Retinal pigment epithelial cell (primary cell): Measurements from ENCODE around the gene MS4A3.
"Not testable (repeated sequence)": the region's sequence is repeated elsewhere in the genome, so short reads cannot be mapped to it uniquely, and the experiment has no call there.

Experiments
- DNase-seq: peaks from one replicate; pipeline ENCODE4 v3.0.0-alpha.2; 2010; ENCODE audit warnings: low read depth
- H3K4me3 ChIP-seq: 2 replicates; pipeline ENCODE4 v1.5.1; 2011; ENCODE audit warnings: mild to moderate bottlenecking, low read length, control low read depth, moderate library complexity
- TF ChIP-seq, protein P1 (sequence below): conservative IDR thresholded peaks from 2 replicates; pipeline ENCODE4 v1.5.1; 2011; ENCODE audit warnings: low read depth, low read length, control low read depth, inconsistent platforms

MS4A3 gene

DNA sequence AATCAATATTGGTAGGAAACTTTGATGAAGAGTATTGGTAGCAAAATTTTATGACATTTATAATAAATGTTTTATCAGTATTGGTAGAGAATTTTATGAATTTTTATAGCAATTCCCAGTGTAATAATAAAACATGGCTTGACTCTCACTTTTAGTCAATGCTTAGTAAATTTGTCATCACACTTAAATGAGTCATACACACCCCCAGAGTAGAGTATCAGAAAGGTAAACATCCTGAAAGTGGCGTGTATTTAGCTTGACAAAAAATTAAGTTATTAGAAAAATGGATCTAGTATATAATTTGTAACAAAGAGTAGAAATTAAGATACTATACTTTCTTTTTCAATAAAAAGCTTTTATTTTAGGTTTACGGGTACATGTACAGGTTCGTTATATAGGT is 2.6 kb downstream of the MS4A3 start:
- DNase-seq: no peak
- TF ChIP-seq, protein P1, sequence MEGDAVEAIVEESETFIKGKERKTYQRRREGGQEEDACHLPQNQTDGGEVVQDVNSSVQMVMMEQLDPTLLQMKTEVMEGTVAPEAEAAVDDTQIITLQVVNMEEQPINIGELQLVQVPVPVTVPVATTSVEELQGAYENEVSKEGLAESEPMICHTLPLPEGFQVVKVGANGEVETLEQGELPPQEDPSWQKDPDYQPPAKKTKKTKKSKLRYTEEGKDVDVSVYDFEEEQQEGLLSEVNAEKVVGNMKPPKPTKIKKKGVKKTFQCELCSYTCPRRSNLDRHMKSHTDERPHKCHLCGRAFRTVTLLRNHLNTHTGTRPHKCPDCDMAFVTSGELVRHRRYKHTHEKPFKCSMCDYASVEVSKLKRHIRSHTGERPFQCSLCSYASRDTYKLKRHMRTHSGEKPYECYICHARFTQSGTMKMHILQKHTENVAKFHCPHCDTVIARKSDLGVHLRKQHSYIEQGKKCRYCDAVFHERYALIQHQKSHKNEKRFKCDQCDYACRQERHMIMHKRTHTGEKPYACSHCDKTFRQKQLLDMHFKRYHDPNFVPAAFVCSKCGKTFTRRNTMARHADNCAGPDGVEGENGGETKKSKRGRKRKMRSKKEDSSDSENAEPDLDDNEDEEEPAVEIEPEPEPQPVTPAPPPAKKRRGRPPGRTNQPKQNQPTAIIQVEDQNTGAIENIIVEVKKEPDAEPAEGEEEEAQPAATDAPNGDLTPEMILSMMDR: no peak
- no peak overlapping the region for H3K4me3 ChIP-seq

DNA sequence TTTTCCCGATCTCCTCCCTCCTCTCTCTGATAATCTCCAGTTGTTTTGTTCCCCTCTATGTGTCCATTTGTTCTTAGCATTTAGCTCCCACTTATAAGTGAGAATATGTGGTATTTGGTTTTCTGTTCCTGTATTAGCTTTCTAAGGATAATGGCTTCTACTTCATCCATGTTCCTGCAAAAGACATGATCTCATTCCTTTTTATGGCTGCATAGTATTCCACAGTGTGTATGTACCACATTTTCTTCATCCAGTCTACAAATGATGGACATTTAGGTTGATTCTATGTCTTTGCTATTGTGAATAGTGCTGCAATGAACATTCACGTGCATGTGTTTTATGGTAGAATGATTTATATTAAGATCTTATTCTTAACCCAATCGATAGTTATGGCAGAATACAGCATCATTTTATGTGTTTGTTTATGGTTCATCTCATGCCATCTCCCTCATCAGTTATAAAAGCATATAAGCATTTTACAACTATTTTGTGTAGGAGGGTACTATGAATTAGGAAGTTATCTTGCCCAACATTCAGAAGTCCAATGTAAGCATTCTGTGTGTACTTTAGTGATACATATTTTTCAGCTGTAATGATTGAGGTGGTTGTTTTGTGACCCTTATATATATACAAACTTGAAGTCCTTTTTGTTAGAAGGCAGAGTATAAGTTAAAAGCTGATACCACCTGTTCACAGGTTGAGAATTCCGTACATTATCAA is 3.2 kb downstream of the MS4A3 start:
- DNase-seq: no peak
- H3K4me3 ChIP-seq: no peak overlapping the region
- TF ChIP-seq, protein P1: no peak

DNA sequence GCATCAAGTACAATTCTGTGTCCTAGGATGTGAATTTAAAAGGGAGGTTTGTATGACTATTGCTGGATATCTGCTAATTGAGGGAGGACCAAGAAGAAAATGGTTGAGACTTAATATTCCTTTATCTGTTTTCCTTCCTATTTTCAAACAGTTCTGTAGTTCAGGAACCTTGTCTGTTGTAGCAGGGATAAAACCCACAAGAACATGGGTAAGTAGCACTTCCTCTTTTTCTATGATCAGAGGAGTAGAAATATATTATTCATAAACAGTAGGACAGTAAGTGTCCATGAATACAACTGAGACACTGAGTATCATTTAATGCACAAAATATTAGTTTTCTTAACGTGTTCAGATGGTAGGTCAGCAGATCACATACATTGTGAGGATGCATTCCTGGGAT is 7.6 kb downstream of the MS4A3 start:
- no peak overlapping the region for H3K4me3 ChIP-seq
- DNase-seq: no peak
- TF ChIP-seq, protein P1: no peak

DNA sequence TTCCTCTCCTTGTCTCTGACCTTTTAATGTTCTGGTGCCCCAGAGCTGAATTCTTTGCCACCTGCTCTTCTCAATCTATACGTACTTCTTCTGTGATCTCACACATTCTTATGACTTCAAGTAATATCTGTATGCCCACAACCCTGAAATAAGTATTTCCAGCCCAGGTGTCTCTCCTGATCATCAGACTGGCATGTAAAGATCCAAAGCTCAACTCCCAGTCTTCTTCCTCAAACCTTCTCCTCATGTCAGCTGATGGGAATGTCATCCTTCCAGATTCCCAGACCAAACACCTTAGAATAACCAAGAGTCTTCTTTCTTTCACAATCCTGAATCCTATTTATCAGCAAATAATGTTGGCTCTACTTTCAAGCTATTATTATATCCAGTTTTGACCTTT is 9.3 kb downstream of the MS4A3 start:
- no peak overlapping the region for H3K4me3 ChIP-seq
- TF ChIP-seq, protein P1: no peak
- DNase-seq: no peak

DNA sequence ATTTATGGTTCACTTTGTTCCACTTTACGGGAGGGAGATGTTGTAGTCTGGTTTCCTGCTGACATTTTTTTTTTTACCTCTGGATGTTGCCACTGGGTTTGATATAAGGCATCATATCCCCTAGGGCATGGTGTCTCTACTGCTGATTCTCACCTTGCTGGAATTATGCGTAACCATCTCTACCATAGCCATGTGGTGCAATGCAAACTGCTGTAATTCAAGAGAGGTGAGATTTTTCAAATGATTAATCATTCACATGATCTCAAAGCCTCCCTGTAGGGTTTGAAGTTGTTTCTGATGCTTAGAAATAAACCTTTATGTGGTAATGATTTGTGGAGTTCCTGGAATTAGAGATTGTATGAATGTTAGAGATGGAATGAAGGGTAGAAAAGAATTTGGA is 13.0 kb downstream of the MS4A3 start:
- DNase-seq: no peak
- TF ChIP-seq, protein P1: no peak
- no peak overlapping the region for H3K4me3 ChIP-seq

DNA sequence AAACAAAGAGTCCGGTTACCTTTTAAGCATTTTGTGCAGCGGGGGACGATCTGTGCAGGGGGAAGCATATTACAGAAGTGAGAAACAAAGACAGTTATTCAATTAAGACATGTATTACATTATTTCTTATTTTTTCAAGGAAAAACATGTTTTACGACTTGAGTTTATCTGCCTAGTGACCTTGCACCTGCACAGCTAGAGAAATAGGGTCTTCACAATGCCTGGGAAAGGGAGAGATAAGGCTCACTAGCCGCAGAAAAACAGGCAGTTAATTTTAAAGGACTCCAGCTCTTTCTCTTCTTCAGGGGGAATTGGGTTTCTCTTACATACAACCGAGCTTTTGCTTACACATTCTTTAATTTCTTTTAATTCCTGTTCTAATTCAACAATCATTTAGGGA is 15.2 kb downstream of the MS4A3 start:
- H3K4me3 ChIP-seq, DNase-seq: not testable (repeated sequence)

DNA sequence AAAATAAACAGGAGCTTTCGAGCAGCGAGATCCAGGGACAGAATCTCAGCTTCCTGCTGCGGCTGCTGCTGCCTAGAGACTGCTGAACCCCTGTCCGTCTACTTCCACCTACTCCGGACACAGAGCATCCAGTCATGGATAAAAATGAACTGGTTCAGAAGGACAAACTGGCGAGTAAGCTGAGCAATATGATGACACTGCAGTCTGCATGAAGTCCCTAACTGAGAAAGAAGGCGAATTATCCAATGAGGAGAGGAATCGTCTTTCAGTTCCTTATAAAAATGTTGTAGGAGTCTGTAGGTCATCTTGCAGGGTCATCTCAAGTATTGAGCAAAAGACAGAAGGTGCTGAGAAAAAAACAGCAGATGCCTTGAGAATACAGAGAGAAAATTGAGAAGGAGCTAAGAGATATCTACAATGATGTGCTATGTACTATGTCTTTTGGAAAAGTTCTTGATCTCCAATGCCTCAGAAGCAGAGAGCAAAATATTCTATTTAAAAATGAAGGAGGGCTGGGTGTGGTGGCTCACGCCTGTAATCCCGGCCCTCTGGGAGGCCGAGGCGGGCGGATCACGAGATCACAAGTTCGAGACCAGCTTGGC is 20.9 kb downstream of the MS4A3 start:
- TF ChIP-seq, protein P1: no peak

More for the DNA sequence above, 20.9 kb downstream of the MS4A3 start:
- H3K4me3 ChIP-seq: no peak overlapping the region
- DNase-seq: no peak
